GM06990 (cell line): ENCODE measurements around the gene ENO1.

ENCODE experiments used
- DNase-seq: peaks from one replicate; pipeline ENCODE4 v3.0.0-alpha.2; 2011; ENCODE audit not compliant: insufficient read length; ENCODE audit errors: extremely low read depth
- H3K27me3 ChIP-seq: replicated peaks from 2 replicates; pipeline ENCODE4 v1.6.0; 2011; ENCODE audit warnings: low read length; ENCODE audit not compliant: control insufficient read depth, insufficient read depth
- H3K36me3 ChIP-seq: 2 replicates; pipeline ENCODE4 v1.5.1; 2011; ENCODE audit warnings: low read length; ENCODE audit not compliant: control insufficient read depth, insufficient read depth
- H3K4me3 ChIP-seq: replicated peaks from 2 replicates; pipeline ENCODE4 v1.5.1; 2011; ENCODE audit warnings: low read depth, mild to moderate bottlenecking, control low read depth, low read length
- TF ChIP-seq, protein P1 (sequence below): IDR thresholded peaks from 2 replicates; pipeline ENCODE4 v1.5.1; 2011; ENCODE audit warnings: low read length, control low read depth, mild to moderate bottlenecking, inconsistent platforms; ENCODE audit not compliant: insufficient read depth, poor library complexity, severe bottlenecking

The ENO1 gene

DNA sequence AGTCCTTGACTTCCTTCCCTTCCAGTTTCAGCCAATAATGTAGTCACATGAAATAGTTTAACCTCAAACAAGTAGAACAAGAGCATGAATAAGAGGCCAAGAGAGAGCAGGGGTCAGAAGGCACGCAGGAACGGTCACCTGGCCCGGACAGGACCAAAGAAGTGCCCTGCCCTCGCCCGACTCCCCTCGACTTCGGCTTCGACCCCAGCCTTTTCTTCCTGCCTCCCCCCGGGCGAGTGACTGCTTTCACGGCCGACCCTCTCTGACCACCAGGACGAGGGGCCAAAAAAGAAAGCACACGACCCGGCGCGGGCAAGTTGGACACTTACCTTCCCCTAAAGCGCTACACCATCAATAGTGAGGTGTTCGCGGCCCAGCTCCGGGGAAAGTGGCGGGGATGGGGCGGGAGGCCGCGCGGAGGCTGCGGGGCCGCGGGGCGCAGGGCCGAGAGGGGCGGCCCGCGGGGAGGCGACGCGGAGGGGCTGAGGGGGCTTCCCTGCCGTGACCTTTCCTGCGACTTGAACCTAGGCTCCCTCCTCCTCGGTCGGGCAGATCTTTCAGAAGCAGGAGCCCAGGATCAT lies 61.6 kb downstream of the ENO1 start:
- TF ChIP-seq, protein P1, sequence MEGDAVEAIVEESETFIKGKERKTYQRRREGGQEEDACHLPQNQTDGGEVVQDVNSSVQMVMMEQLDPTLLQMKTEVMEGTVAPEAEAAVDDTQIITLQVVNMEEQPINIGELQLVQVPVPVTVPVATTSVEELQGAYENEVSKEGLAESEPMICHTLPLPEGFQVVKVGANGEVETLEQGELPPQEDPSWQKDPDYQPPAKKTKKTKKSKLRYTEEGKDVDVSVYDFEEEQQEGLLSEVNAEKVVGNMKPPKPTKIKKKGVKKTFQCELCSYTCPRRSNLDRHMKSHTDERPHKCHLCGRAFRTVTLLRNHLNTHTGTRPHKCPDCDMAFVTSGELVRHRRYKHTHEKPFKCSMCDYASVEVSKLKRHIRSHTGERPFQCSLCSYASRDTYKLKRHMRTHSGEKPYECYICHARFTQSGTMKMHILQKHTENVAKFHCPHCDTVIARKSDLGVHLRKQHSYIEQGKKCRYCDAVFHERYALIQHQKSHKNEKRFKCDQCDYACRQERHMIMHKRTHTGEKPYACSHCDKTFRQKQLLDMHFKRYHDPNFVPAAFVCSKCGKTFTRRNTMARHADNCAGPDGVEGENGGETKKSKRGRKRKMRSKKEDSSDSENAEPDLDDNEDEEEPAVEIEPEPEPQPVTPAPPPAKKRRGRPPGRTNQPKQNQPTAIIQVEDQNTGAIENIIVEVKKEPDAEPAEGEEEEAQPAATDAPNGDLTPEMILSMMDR: no peak
- peak; percentile 53 for DNase-seq
- no peaks in the 10 kb centered on the region for H3K36me3 ChIP-seq
- H3K27me3 ChIP-seq: no peaks in the 10 kb centered on the region
- peak overlapping the region; percentile 96 for H3K4me3 ChIP-seq

DNA sequence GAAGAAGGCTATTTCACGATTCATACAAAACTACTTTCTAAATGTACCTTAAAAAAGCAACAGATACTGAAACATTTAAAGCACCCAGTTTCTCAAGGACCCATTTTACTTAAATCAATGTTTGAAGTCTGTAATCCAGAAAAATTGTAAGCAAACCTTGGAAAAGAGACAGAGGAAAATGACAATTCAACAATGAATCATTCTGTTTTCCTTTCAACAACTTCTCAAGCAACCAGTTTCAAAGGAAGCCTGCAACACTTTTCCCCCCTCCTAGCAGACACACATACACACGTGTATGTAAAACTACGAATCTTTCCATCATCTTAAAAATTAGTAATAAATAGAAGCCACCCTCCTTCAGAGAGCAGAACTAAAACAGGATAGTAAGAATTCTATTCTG lies 62.2 kb downstream of the ENO1 start:
- Histone ChIP-seq H3K36me3 (no peaks in the 10 kb centered on the region), H3K27me3 (no peaks in the 10 kb centered on the region), H3K4me3 (peak overlapping the region; percentile 96)
- TF ChIP-seq, protein P1: no peak
- peak; percentile 9 for DNase-seq

DNA sequence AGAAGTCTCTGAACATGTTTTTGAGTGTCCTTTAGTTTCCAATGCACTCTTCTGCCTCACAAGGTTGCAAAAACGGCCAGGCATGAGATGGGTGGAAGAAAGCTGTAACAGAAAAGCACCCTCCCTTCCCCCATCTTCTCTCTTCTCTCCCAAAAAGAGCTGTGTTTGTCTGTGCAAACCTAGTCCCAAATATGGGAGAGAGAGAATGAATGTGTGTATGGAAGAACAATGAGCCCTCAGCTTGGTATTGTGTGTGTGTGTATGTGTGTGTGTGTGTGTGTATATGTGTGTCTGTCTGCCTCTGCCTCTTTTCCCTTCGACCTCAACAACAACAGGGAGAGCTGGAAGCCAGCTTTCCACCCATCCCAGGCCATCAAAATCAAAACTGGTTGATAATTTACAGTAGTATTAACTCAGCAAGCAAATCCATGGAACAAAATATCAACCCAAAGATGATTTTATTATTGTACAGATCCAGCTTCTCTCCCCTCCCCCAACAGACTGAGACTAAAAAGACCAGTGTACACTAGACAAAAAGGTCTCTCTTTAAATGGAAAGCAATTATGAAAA lies 62.8 kb downstream of the ENO1 start:
- Histone ChIP-seq H3K36me3 (no peaks in the 10 kb centered on the region), H3K4me3 (peak overlapping the region; percentile 96), H3K27me3 (no peaks in the 10 kb centered on the region)
- TF ChIP-seq, protein P1: no peak
- DNase-seq: no peak

DNA sequence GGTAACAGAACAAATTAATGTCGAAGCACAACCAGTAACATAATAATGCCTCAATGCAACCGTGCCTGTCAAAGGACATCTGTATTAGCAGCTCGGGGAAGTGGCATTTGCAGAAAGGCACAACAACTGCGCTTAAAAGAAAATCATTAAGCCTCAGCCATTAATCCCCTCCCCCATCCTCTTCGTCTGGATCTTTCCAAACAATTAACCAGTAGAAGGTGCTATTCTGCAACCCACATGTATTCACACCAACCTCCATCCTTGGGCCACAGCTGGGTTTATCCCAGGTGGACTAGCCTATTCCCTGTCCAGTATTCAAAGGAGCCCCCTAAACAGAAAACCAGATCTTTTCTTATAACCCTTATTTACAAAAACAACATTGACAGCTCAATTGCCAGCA lies 63.6 kb downstream of the ENO1 start:
- TF ChIP-seq, protein P1: no peak
- no peaks in the 10 kb centered on the region for H3K36me3 ChIP-seq
- no peaks in the 10 kb centered on the region for H3K27me3 ChIP-seq
- no peak for DNase-seq
- no peak overlapping the region for H3K4me3 ChIP-seq

DNA sequence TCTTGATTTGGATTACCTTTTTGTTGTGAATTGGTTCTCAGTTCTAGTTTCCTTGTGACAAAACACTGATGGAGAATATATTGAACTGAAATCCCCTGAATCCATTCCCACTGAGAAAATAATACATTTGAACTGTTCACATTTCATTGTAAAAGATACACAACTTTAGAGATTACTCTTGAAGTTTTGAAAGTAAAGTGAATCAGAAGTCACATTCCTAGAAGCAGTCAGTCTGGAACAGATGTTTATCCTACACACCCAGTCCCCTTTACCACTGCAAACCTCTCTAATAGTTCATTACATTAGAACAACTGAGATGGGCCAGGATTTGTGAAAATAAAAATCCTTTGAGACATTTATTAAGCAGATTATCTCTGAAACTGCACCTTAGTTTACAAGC lies 64.5 kb downstream of the ENO1 start:
- DNase-seq: no peak
- no peaks in the 10 kb centered on the region for H3K36me3 ChIP-seq
- no peaks in the 10 kb centered on the region for H3K27me3 ChIP-seq
- TF ChIP-seq, protein P1: no peak
- H3K4me3 ChIP-seq: no peak overlapping the region
